GM12878 (cell line): ENCODE measurements around the gene MCMBP. TPM values are rescaled to one million over a fixed set of nuclear protein-coding genes. Genes with fewer than 3 reads are reported as not detected.

ENCODE experiments used
- BHLHE40 ChIP-seq, 2 experiments: fragments of 450-650 bp in 1 of 2; IDR thresholded peaks; 2 replicates each; pipeline ENCODE4 v1.6.1; 2011 to 2017; ENCODE audit warnings: low read depth in 2 of 2, borderline replicate concordance in 1 of 2, improper control_type of control experiment in 1 of 2, low read length in 1 of 2, mild to moderate bottlenecking in 1 of 2
- CEBPB ChIP-seq, 2 experiments: fragments of 150-350 bp in 1 of 2; IDR thresholded peaks; 2 replicates each; pipeline ENCODE4 v1.6.1; 2012 to 2014; ENCODE audit warnings: low read depth in 2 of 2, low read length in 2 of 2, borderline replicate concordance in 1 of 2, inconsistent platforms in 1 of 2
- DPF2 ChIP-seq: fragments of 450-650 bp; IDR thresholded peaks from 2 replicates; pipeline ENCODE4 v1.6.1; 2017; ENCODE audit warnings: mild to moderate bottlenecking
- EP300 ChIP-seq, 2 experiments: fragments of 150-350 bp in 1 of 2; IDR thresholded peaks; 2 replicates each; pipeline ENCODE4 v1.6.1; 2011 to 2012; ENCODE audit warnings: low read depth in 2 of 2, low read length in 2 of 2, borderline replicate concordance in 1 of 2, improper control_type of control experiment in 1 of 2, inconsistent platforms in 1 of 2; ENCODE audit not compliant: control insufficient read depth in 1 of 2
- IKZF2 ChIP-seq, 2 experiments: fragments of 450-650 bp; IDR thresholded peaks; 2 replicates each; pipeline ENCODE4 v1.6.1; 2017; ENCODE audit warnings: mild to moderate bottlenecking in 2 of 2, moderate library complexity in 2 of 2
- RB1 ChIP-seq: fragments of 450-650 bp; formaldehyde crosslinking; IDR thresholded peaks from 2 replicates; pipeline ENCODE4 v1.6.1; 2017; ENCODE audit warnings: mild to moderate bottlenecking, borderline replicate concordance
- SMAD5 ChIP-seq: IDR thresholded peaks from 2 replicates; pipeline ENCODE4 v1.6.1; 2016; ENCODE audit warnings: antibody characterized with exemption, low read depth
- TBL1XR1 ChIP-seq: IDR thresholded peaks from 2 replicates; pipeline ENCODE4 v1.6.1; 2012; ENCODE audit warnings: low read depth, low read length, improper control_type of control experiment
- ZSCAN29 ChIP-seq: fragments of 450-650 bp; IDR thresholded peaks from 2 replicates; pipeline ENCODE4 v1.6.1; 2017; ENCODE audit warnings: mild to moderate bottlenecking, moderate library complexity
- polyA plus RNA-seq, 11 experiments: library from polyadenylated mRNA; depleted of rRNA in 4 of 11; unstranded in 6 of 11; stranded (reverse) in 5 of 11; fragments of >200 nt; fragmentation: Nextera tagmentation in 4 of 11; fragmentation: Illumina TruSeq in 1 of 11; extraction: Ambion mirVana in 4 of 11; extraction: Trizol in 1 of 11; gene quantifications; 1 replicate in 1 of 11; 2 replicates in 10 of 11; pipeline versions ENCODE4 v1.2.1 to v1.2.3, GENCODE V29; 2011 to 2016; ENCODE audit warnings: inconsistent platforms in 2 of 11, missing spikeins in 2 of 11, low read depth in 1 of 11
- total RNA-seq, 4 experiments: library from RNA; depleted of rRNA in 3 of 4; stranded (reverse); fragments of >200 nt in 3 of 4; fragmentation: Illumina TruSeq in 1 of 4; extraction: Trizol in 1 of 4; gene quantifications; 2 replicates each; pipeline versions ENCODE4 v1.2.1 to v1.2.3, GENCODE V29; 2013 to 2021
- TF ChIP-seq, protein P1 (sequence below): fragments of 150-350 bp; IDR thresholded peaks from 2 replicates; pipeline ENCODE4 v1.6.1; 2014; ENCODE audit warnings: mild to moderate bottlenecking, low read depth, low read length

The MCMBP gene
- total and polyA plus RNA-seq, 10 of the 15 experiments (the other 5 are each of a cell fraction or from before 2014, with no cell fraction given): 7.6 to 93.1 (median 75.7) TPM

DNA sequence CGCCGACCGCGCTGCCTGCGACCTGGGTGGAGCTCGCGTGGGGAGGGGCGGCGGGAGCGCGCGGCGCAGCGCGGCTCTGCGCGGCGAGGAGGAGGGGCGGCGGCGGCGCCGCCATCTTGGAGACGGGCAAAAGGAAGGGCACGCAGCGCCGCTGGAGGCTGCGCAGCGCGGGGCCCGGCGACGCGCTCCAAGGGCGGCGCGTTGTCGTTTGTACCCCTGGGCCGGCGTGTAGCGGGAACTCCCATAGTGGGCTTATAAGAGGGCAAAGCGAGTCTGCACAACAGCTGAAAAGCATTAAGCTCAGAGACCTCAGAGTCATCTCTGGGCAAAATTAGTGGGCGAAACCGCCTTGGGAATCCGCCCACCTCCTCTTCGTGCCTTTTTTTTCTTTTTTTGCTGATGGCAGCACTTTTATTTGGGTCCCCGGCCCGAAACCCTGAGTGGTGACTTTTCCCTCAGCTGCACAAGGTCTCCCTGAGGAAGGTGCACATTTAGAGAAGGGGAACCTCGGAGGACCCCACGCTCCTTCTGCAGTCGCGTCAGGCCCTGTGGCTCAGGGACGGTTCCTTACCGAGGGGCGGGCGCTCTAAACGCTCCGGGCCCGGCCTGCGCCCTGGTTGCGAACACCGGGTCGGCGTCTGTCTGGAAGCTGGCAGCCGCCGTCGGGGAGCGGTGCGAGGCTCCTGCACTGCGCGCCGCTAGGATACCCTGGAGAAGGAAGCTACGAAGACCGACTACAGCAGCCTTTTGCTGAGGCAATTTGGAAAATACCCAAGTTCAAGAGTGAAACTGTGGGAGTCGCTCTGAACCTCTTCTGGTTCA lies 428 bp upstream of the MCMBP start (continued):
- TF ChIP-seq, protein P1, sequence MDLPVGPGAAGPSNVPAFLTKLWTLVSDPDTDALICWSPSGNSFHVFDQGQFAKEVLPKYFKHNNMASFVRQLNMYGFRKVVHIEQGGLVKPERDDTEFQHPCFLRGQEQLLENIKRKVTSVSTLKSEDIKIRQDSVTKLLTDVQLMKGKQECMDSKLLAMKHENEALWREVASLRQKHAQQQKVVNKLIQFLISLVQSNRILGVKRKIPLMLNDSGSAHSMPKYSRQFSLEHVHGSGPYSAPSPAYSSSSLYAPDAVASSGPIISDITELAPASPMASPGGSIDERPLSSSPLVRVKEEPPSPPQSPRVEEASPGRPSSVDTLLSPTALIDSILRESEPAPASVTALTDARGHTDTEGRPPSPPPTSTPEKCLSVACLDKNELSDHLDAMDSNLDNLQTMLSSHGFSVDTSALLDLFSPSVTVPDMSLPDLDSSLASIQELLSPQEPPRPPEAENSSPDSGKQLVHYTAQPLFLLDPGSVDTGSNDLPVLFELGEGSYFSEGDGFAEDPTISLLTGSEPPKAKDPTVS: no peak
- TF ChIP-seq ZSCAN29: no peak
- peak; percentile 60; the same call in 1 of the 2 replicates for TF ChIP-seq SMAD5
- TF ChIP-seq RB1: no peak; the same call in 1 of the 2 replicates
- peak; percentile 58; the same call in 1 of the 2 replicates for TF ChIP-seq DPF2
- TF ChIP-seq EP300 (IDR thresholded peaks at IDR 0.05; ENCODE audit: borderline replicate concordance in 1 of 2, control insufficient read depth in 1 of 2, low read depth in 2 of 2, low read length in 2 of 2): no peak
- TF ChIP-seq IKZF2 (IDR thresholded peaks at IDR 0.05): 0 out of 4 replicates have a peak, but pooled peaks of 1 of the 2 experiments have one; percentile 13
- no peak for TF ChIP-seq CEBPB (IDR thresholded peaks at IDR 0.05; ENCODE audit: borderline replicate concordance in 1 of 2, low read depth in 2 of 2, low read length in 2 of 2)
- peak; percentile 51 to 81; a peak in 3 of 4 replicates for TF ChIP-seq BHLHE40 (IDR thresholded peaks at IDR 0.05; ENCODE audit: borderline replicate concordance in 1 of 2, low read depth in 2 of 2, low read length in 1 of 2)
- TF ChIP-seq TBL1XR1: no peak
